GM18907 (cell line): ENCODE data around the gene OCRL.

Source experiments
- ATAC-seq: cut with Tn5 transposase; IDR thresholded peaks from one replicate; pipeline ENCODE4 v1.9.1; 2021; ENCODE audit warnings: mild to moderate bottlenecking, moderate library complexity; ENCODE audit not compliant: unreplicated experiment

The OCRL gene

DNA sequence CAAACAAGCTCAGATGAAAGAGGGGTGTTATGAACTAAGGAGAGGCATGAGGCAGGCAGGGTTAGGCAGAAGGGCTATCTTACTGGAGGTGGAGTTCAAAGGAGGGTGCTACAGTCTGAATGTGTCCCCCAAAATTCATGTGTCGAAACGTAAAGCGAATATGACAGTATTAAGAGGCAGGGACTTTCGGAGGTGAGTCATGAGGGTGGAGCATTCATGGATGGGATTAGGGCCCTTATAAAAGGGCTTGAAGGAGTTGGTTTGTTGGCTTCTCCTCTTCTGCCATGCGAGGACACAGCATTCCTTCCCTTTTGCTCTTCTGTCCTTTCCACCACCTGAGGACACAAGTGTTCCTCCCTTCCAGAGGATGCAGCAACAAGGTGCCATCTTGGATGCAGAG lies 91.8 kb downstream of the OCRL start:
- ATAC-seq = no peak

DNA sequence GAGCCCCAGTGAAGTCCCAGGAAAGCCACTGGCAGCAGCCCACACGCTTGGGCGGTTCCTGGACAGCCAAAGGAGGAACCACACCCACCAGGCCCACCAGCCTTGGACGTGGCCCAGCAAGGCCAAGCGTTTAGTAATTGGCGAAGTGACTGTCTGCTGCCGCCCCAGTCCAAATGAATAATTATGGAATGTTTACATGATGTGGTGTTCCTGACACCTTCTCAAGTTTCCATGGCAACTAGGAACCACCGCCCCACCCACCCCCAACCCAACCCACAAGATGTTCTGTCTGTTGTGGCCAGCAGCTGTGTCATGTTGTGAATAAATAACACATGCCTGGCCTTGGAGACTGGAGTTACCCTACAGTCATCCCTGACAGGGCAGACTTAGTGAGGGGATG lies 92.4 kb downstream of the OCRL start:
- no peak for ATAC-seq

DNA sequence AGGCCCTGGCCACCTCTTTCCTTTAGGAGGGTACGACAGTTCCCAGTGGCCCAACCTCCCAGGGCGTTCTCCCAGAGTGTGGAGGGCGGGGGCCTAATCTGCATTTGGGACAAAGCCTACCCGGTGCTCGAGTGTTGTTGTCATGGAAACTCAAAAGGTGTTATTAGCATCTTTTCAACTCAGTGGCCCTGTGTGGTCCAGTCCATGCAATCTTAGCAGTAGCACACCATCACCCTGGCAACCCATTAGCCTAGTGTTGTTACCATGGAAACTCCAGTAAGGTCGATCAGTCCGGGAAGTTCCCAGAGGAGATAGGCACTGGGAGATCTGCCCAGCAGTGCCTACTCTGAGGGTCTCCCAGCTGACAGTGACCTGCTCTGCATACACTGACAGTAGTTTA lies 94.5 kb downstream of the OCRL start:
- ATAC-seq = no peak

DNA sequence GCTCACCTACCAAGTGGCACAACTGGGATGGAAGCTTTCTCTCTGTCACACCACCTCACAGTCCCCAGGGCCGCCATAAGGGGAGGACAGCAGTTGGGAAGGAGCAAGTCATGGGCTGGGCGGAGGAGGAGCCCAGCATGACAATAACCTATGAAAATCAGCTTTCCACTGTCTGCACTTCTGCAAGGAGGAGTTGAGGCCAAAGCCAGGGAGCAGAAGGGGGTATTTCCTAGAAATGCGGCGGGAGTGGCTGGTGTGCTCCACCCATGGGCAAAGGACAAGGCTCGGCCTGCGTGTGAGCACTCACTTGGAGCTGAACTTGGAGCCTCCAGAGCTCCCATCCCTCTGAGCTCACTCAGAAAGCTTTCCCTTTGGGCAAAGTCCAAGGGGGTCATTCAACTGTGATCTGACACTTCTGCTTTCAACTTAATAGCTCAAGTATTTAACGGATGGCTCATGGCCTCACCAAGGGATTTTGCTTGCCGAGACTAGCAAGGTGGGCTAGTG lies 96.2 kb downstream of the OCRL start:
- ATAC-seq = no peak

DNA sequence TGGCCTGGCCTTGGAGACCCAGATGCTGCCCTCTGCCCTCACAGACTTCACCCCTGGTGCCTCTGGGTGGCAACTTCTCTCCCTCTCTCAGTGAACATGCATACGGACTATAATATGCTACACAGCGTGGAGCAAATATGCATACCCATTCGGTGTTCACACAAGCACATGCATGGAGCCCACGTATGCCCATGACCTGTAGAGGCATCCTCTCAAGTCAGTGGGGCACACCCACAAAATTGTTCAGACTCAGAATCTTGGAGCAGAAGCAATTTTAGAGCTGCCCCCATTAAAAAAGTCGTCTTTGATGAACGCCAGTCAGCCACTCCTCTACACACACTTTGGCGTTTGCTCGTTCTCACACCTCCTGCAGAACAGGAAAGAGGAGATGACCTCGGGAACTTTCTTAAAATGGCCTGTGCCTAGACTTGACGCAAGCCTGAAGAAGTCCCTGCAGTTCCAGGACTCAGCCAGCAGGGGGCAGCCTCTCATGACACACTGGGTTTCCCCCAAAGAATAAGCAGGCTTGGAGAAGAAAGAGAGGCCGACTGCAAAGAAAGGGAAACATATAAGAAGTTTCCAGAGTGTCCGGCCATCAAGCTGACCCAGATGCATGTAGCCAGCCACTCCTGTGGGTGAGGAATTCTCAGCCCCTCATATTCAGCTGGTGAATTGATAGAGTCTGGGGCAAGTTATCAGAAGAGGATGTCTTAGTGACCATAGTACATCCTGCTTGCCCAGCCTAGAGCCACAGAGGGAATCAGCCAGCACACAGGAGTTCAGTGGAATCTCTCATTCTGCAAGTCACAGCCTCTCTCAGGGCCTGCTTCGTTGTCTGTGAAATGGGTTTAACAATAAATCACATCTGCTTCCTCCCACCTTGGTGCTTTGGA lies 97.4 kb downstream of the OCRL start:
- ATAC-seq = peak; percentile 72

DNA sequence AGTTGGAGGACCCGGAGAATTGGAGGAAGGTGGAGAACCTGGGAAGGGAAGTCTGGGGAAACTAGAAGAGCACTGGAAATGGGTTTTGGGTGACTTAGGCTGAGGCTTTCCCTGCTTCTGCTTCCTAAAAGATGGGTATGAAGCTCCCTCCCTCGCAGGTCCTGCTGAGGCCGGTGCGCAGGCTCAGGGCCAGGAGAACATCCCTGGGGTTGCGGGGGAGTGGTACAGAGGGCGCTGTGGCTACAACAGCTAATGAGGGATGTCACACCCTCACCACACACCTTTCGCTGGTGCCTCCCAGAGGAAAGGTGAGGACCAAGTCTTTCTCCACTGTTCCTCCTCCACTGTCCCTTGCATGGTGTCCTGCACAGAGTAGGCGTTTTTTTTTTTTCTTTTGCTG lies 98.9 kb downstream of the OCRL start:
- ATAC-seq = no peak

DNA sequence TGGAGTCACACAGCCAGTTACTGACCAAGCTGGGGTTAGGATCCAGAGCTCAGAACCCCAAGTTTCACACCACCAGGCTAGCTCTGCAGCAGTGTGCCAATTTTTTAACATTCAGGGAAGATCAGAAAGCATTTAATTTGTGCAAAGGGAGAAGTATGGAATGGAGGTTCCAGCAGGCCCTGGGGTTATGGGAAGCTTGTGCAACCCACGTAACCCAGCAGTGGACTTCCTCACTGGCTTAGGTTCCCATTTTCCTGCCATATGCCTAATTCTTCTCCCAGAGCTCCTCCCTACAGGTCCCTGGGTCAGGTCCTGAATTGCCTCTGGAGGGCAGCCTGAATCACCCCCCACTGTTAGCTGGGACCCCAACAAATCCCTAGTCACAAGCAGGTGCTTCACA lies 100.7 kb downstream of the OCRL start:
- no peak for ATAC-seq

DNA sequence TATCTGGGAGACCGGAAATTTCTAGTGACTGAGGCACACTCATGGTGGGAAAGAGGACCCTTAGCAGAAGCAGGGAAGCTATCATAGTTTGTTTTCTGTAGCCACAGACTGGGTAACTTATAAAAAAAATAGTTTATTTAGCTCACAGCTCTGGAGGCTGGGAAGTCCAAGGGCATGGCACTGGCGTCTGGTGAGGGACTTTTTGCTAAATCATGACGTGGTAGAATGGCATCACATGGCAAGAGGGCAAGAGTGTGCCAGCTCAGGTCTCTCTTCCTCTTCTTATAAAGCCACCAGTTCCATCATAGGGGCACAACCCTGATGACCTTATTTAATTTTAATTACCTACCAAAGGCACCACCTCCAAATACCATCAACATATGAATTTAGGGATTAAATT lies 101.4 kb downstream of the OCRL start:
- no peak for ATAC-seq

DNA sequence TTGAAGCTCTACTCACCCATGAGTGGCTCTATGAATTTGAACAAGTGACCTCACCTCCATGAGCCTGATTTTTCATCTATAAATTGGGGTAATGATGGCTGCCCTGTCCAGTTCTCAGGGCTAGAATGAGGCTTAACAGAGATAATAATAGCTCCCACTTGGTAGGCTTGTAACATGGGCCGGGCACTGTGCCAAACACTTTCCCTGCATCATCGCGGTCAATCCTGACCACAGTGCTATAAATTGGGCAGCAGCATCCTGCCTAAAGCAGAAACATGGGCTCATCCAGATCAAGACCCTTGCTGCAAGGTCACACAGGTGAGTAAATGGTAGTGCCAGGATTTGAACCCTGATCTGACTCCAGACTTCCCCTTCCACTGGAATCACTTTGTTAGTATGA lies 101.9 kb downstream of the OCRL start:
- no peak for ATAC-seq
